Caco-2 (cell line): ENCODE measurements around the gene ZNF397. TPM values are rescaled to one million over a fixed set of nuclear protein-coding genes. Genes with fewer than 3 reads are reported as not detected.
A peak's percentile ranks its signal among the peaks of the same experiment; 100 is the strongest.

Experiments used
- BruUV-seq: library from RNA; stranded (reverse); fragments of 400-500 nt; replicated peaks from 2 replicates; lab custom pipeline; 2021; lab: Mats Ljungman, UMichigan
- CTCF ChIA-PET: fragments of 300-600 bp; sonication (Branson Sonifier 250); formaldehyde crosslinking; loops from one replicate; lab custom pipeline; 2022; ENCODE audit warnings: antibody characterized with exemption; lab: Charles Lee
- POLR2A ChIA-PET: fragments of 300-600 bp; sonication (Branson Sonifier 250); formaldehyde crosslinking; loops from one replicate; lab custom pipeline; 2022; ENCODE audit warnings: antibody characterized with exemption; lab: Charles Lee
- DNase-seq, 2 experiments: peaks; one replicate each; pipeline versions ENCODE4 v3.0.0 to v3.0.0-alpha.2; 2020 to 2022
- H3K27me3 ChIP-seq: replicated peaks from 2 replicates; pipeline ENCODE4 v1.6.0; 2011; ENCODE audit warnings: low read length; ENCODE audit not compliant: control insufficient read depth, insufficient read depth
- H3K36me3 ChIP-seq: 2 replicates; pipeline ENCODE4 v1.5.1; 2011; ENCODE audit warnings: low read length; ENCODE audit not compliant: control insufficient read depth, insufficient read depth
- H3K4me1 ChIP-seq: fragments of 250-450 bp; sonication (Bioruptor Pico); 2 replicates; pipeline ENCODE4 v1.5.1; 2020; ENCODE audit warnings: mild to moderate bottlenecking
- H3K4me3 ChIP-seq: 2 replicates; pipeline ENCODE4 v1.5.1; 2011; ENCODE audit warnings: low read depth, mild to moderate bottlenecking, control low read depth, low read length
- H3K9me3 ChIP-seq: fragments of 250-450 bp; sonication (Bioruptor Pico); 2 replicates; pipeline ENCODE4 v1.5.1; 2020; ENCODE audit warnings: mild to moderate bottlenecking, moderate library complexity
- H3K27ac Mint-ChIP-seq: one replicate; pipeline ENCODE4 v1.8.0; 2022; ENCODE audit warnings: mixed read lengths; ENCODE audit not compliant: unreplicated experiment
- H3K27me3 Mint-ChIP-seq: one replicate; pipeline ENCODE4 v1.8.0; 2022; ENCODE audit warnings: mixed read lengths; ENCODE audit not compliant: insufficient read depth, unreplicated experiment
- H3K36me3 Mint-ChIP-seq: one replicate; pipeline ENCODE4 v1.8.0; 2022; ENCODE audit warnings: mild to moderate bottlenecking, mixed read lengths; ENCODE audit not compliant: insufficient read depth, unreplicated experiment
- H3K4me1 Mint-ChIP-seq: one replicate; pipeline ENCODE4 v1.8.0; 2022; ENCODE audit warnings: low read depth, mixed read lengths; ENCODE audit not compliant: unreplicated experiment
- H3K4me3 Mint-ChIP-seq: one replicate; pipeline ENCODE4 v1.8.0; 2022; ENCODE audit warnings: mild to moderate bottlenecking, moderate library complexity, mixed read lengths; ENCODE audit not compliant: unreplicated experiment
- H3K9me3 Mint-ChIP-seq: one replicate; pipeline ENCODE4 v1.8.0; 2022; ENCODE audit warnings: mixed read lengths; ENCODE audit not compliant: unreplicated experiment
- CTCF ChIP-seq, 2 experiments: fragments of 200-600 bp in 1 of 2; IDR thresholded peaks; 1 replicate in 1 of 2; 2 replicates in 1 of 2; pipeline versions ENCODE4 v1.5.1 to v1.8.0; 2011 to 2022; ENCODE audit warnings: antibody characterized with exemption in 1 of 2, control low read depth in 1 of 2, inconsistent platforms in 1 of 2, low read depth in 1 of 2, low read length in 1 of 2, mild to moderate bottlenecking in 1 of 2, moderate library complexity in 1 of 2; ENCODE audit not compliant: insufficient read depth in 1 of 2, severe bottlenecking in 1 of 2, unreplicated experiment in 1 of 2
- intact Hi-C: fragments of 100-400 bp; cut with micrococcal nuclease; formaldehyde crosslinking; loops from one replicate; pipeline ENCODE4 v1.10.0; 2022; ENCODE audit not compliant: unreplicated experiment
- total RNA-seq: library from RNA; stranded (reverse); gene quantifications from 2 replicates; pipeline ENCODE4 v1.2.3, GENCODE V29; 2022

The ZNF397 gene
- total RNA-seq, 1 experiment from 2014 or later = 4.9 TPM

GRCh38 chr18:35223797-35224196 lies 17.0 kb upstream of the ZNF397 start:
- Mint-ChIP-seq H3K36me3 (no peaks in the 10 kb centered on the region), H3K4me1 (no peaks in the 10 kb centered on the region), H3K9me3 (no peaks in the 10 kb centered on the region), H3K27me3 (no peaks in the 10 kb centered on the region), H3K27ac (no peak overlapping the region), H3K4me3 (no peak overlapping the region)
- no peak overlapping the region for H3K4me3 ChIP-seq
- no peak for TF ChIP-seq CTCF (IDR thresholded peaks at IDR 0.05; ENCODE audit: insufficient read depth in 1 of 2, low read depth in 1 of 2, low read length in 1 of 2, severe bottlenecking in 1 of 2, unreplicated experiment in 1 of 2)
- H3K36me3 ChIP-seq = no peaks in the 10 kb centered on the region
- BruUV-seq = no TSS peak
- DNase-seq = no peak
- ChIA-PET POLR2A (no interaction called here), CTCF (no interaction called here)
- no peaks in the 10 kb centered on the region for H3K4me1 ChIP-seq
- no peaks in the 10 kb centered on the region for H3K9me3 ChIP-seq
- no peaks in the 10 kb centered on the region for H3K27me3 ChIP-seq
- intact Hi-C loops = no loop called here

GRCh38 chr18:35227254-35227653 lies 13.6 kb upstream of the ZNF397 start:
- no peaks in the 10 kb centered on the region for H3K36me3 Mint-ChIP-seq
- no peak for TF ChIP-seq CTCF (IDR thresholded peaks at IDR 0.05; ENCODE audit: insufficient read depth in 1 of 2, low read depth in 1 of 2, low read length in 1 of 2, severe bottlenecking in 1 of 2, unreplicated experiment in 1 of 2)
- intact Hi-C loops = no loop called here
- no peak for DNase-seq
- H3K4me3 Mint-ChIP-seq = no peak overlapping the region
- H3K27me3 Mint-ChIP-seq = no peaks in the 10 kb centered on the region
- no peaks in the 10 kb centered on the region for H3K4me1 Mint-ChIP-seq
- no peak overlapping the region for H3K27ac Mint-ChIP-seq
- ChIA-PET CTCF (no interaction called here), POLR2A (no interaction called here)
- no peaks in the 10 kb centered on the region for H3K9me3 Mint-ChIP-seq
- Histone ChIP-seq H3K4me1 (no peaks in the 10 kb centered on the region), H3K9me3 (no peaks in the 10 kb centered on the region), H3K4me3 (no peak overlapping the region), H3K27me3 (no peaks in the 10 kb centered on the region), H3K36me3 (no peaks in the 10 kb centered on the region)
- no TSS peak for BruUV-seq

GRCh38 chr18:35231052-35231451 lies 9.8 kb upstream of the ZNF397 start:
- no peaks in the 10 kb centered on the region for H3K27me3 ChIP-seq
- peaks cover 2% of the 10 kb centered on the region for H3K27me3 Mint-ChIP-seq
- TF ChIP-seq CTCF (IDR thresholded peaks at IDR 0.05; ENCODE audit: insufficient read depth in 1 of 2, low read depth in 1 of 2, low read length in 1 of 2, severe bottlenecking in 1 of 2, unreplicated experiment in 1 of 2) = peak; percentile 51 to 68
- no peak overlapping the region for H3K27ac Mint-ChIP-seq
- no peaks in the 10 kb centered on the region for H3K9me3 ChIP-seq
- ChIA-PET CTCF (no interaction called here), POLR2A (no interaction called here)
- no peaks in the 10 kb centered on the region for H3K36me3 Mint-ChIP-seq
- intact Hi-C loops = loop anchor here (1.0 kb wide), 2 partner anchors 36 to 124 kb away; no protein-coding TSS in a partner anchor
- H3K4me1 ChIP-seq = no peaks in the 10 kb centered on the region
- no TSS peak for BruUV-seq
- no peaks in the 10 kb centered on the region for H3K9me3 Mint-ChIP-seq
- H3K4me1 Mint-ChIP-seq = no peaks in the 10 kb centered on the region
- DNase-seq = peak; percentile 69 to 70
- H3K4me3 Mint-ChIP-seq = peak overlapping the region; percentile 60
- H3K4me3 ChIP-seq = no peak overlapping the region
- H3K36me3 ChIP-seq = no peaks in the 10 kb centered on the region
